Lower lobe of right lung (tissue), 2 donors: ENCODE data around the gene DBH. TPM values are rescaled to one million over a fixed set of nuclear protein-coding genes. Genes with fewer than 3 reads are reported as not detected.
A peak's percentile ranks its signal among the peaks of the same experiment; 100 is the strongest.

ENCODE experiments used
- ATAC-seq, 2 donors: fragments of 200-7000 bp; cut with Tn5 transposase; one replicate each; pipeline ENCODE4 v1.9.1; 2020 to 2022; ENCODE audit warnings: mild to moderate bottlenecking in 2 of 2, moderate library complexity in 2 of 2
- DNase-seq: peaks from one replicate; pipeline ENCODE4 v3.0.0-alpha.2; 2020
- H3K27ac ChIP-seq: fragments of 200-600 bp; one replicate; pipeline ENCODE4 v1.8.0; 2022
- H3K27me3 ChIP-seq: fragments of 200-600 bp; one replicate; pipeline ENCODE4 v1.8.0; 2022; ENCODE audit warnings: low read depth
- H3K36me3 ChIP-seq: fragments of 200-600 bp; one replicate; pipeline ENCODE4 v1.8.0; 2022; ENCODE audit warnings: mild to moderate bottlenecking
- H3K4me1 ChIP-seq: fragments of 200-600 bp; one replicate; pipeline ENCODE4 v1.8.0; 2022
- H3K4me3 ChIP-seq: fragments of 200-600 bp; one replicate; pipeline ENCODE4 v1.8.0; 2022; ENCODE audit warnings: mild to moderate bottlenecking
- H3K9me3 ChIP-seq: fragments of 200-600 bp; one replicate; pipeline ENCODE4 v1.8.0; 2022
- intact Hi-C: fragments of 100-400 bp; cut with DNase I; formaldehyde crosslinking; loops from one replicate; pipeline ENCODE4 v1.11.0; 2022
- total RNA-seq: library from RNA; stranded (reverse); fragmentation: NEBNext Ultra II Directional; extraction: Animal tissue kit (Norgen Biotek cat#: 25700); gene quantifications from one replicate; pipeline ENCODE4 v1.2.1, GENCODE V29; 2021
- TF ChIP-seq, protein P1 (sequence below): fragments of 200-600 bp; IDR thresholded peaks from one replicate; pipeline ENCODE4 v1.8.0; 2022; ENCODE audit warnings: antibody characterized with exemption, mild to moderate bottlenecking
- donor health status: DM: no; HTN: yes; CAD: no; lungs with severe emphysema.

Gene DBH
- total RNA-seq, 1 donor from 2014 or later: not detected

DNA sequence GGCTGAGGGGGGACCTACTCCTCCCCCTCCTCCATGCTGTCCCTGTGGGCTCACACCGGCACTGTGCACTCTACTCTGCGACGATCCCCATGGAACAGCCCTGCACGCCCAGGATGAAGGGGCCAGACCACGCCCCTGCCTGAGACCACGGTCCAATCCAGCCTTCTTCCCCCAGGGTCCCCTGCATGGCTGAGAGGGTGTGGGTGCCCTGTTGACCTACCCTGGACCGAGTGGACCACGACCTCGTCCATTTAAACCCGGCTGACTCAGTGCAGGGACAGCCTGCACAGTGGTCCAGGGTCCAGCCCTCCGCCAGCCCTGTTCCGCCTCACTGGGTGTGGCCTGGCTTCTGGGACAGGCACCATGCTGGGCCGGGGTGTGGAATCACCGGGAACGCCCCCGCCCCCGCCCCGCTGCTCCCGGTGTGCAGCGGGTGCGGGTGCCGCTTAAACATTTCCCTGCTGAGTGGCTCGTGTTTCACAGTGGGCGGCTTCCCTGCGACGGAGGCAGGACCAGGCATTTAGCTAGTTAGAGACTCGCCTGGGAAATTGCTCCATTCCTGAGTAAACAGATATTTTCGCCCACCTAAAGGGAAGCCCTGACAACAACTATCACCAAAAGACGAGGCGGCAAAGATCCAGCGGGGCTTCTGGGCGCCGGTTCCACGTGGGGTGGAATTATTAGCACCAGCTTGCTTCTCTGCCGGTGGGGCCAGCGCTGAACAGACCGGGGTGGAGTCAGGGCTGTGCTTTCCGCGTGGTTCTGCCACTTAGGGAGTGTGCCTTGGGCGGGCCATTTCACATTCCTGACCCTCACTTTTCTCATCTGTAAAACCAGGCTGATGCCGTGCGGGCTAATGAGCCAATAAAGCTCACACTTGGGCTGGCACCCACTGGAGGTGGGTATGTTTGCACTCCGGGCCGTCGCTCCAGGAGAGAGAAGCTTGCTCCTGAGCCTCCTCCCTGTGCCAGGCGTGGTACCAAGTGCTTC lies 22.6 kb downstream of the DBH start:
- H3K4me1 ChIP-seq: peaks cover 17% of the 10 kb centered on the region
- H3K36me3 ChIP-seq: no peaks in the 10 kb centered on the region
- H3K4me3 ChIP-seq: peak overlapping the region; percentile 18
- TF ChIP-seq, protein P1, sequence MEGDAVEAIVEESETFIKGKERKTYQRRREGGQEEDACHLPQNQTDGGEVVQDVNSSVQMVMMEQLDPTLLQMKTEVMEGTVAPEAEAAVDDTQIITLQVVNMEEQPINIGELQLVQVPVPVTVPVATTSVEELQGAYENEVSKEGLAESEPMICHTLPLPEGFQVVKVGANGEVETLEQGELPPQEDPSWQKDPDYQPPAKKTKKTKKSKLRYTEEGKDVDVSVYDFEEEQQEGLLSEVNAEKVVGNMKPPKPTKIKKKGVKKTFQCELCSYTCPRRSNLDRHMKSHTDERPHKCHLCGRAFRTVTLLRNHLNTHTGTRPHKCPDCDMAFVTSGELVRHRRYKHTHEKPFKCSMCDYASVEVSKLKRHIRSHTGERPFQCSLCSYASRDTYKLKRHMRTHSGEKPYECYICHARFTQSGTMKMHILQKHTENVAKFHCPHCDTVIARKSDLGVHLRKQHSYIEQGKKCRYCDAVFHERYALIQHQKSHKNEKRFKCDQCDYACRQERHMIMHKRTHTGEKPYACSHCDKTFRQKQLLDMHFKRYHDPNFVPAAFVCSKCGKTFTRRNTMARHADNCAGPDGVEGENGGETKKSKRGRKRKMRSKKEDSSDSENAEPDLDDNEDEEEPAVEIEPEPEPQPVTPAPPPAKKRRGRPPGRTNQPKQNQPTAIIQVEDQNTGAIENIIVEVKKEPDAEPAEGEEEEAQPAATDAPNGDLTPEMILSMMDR: no peak
- H3K27ac ChIP-seq: peak overlapping the region; percentile 27
- H3K27me3 ChIP-seq: peaks cover 28% of the 10 kb centered on the region
- no peak for DNase-seq
- ATAC-seq: peak; percentile 74 to 89
- no peaks in the 10 kb centered on the region for H3K9me3 ChIP-seq
- intact Hi-C loops: no loop called here

DNA sequence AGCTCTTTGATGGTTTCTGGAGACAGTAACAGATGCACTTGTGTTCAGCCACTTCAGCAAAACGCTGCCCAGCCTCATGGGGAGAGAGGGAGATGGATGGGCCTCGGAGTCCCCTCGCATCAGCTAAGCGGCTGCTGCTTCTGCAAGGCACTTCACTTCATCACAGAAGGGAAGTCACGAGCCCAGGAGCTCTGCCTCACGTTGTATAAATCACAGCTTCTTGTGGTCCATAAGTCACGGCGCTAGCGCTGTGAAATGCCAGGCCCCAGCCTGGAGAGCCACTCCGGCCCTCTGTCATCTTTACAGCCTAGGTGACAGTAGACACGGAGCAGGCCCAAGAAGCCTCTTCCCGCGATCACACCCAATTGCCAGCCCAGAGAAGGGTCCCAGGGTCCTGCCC lies 23.4 kb downstream of the DBH start:
- intact Hi-C loops: no loop called here
- no peaks in the 10 kb centered on the region for H3K9me3 ChIP-seq
- H3K4me3 ChIP-seq: no peak overlapping the region
- ATAC-seq (no peak), DNase-seq (no peak)
- TF ChIP-seq, protein P1: no peak
- H3K27me3 ChIP-seq: peaks cover 28% of the 10 kb centered on the region
- peaks cover 17% of the 10 kb centered on the region for H3K4me1 ChIP-seq
- peak overlapping the region; percentile 27 for H3K27ac ChIP-seq
- no peaks in the 10 kb centered on the region for H3K36me3 ChIP-seq

DNA sequence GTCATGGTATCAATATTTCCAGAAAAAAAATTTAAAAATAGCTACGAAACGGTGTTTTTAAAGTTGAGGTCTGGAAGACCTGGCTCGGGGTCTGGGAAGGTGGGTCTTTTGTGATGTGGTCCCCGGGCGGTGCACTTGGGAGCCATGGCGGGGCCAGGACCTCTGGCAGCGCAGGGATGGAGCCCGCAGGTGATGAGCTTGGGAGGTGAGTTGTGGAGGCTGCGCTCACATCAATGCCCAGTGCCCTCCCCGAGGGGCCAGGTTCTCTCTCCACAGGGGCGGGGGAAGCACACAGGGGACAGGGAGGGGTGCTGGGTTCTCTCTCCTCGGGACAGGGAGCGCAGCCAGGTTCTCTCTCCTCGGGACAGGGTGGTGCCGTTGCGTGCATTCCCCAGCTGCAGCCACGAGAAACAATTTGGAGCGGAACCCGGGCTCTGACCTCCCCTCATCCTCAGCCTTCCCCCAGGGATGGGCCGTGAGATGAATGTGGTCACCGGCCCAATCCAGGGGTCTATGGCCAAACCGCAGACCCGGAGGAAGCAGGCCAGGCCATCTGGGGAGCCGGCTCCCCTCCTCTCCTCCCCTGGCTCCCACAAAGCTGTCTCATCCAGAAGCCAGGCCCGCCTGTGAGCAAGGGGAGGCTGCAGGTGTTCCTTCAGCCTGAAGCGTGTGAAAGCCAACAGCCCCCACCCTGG lies 25.8 kb downstream of the DBH start:
- Histone ChIP-seq H3K36me3 (no peaks in the 10 kb centered on the region), H3K27me3 (peaks cover 5% of the 10 kb centered on the region), H3K9me3 (no peaks in the 10 kb centered on the region), H3K27ac (no peak overlapping the region), H3K4me3 (no peak overlapping the region), H3K4me1 (peaks cover 17% of the 10 kb centered on the region)
- no peak for DNase-seq
- intact Hi-C loops: no loop called here
- TF ChIP-seq, protein P1: no peak
- ATAC-seq: no peak

DNA sequence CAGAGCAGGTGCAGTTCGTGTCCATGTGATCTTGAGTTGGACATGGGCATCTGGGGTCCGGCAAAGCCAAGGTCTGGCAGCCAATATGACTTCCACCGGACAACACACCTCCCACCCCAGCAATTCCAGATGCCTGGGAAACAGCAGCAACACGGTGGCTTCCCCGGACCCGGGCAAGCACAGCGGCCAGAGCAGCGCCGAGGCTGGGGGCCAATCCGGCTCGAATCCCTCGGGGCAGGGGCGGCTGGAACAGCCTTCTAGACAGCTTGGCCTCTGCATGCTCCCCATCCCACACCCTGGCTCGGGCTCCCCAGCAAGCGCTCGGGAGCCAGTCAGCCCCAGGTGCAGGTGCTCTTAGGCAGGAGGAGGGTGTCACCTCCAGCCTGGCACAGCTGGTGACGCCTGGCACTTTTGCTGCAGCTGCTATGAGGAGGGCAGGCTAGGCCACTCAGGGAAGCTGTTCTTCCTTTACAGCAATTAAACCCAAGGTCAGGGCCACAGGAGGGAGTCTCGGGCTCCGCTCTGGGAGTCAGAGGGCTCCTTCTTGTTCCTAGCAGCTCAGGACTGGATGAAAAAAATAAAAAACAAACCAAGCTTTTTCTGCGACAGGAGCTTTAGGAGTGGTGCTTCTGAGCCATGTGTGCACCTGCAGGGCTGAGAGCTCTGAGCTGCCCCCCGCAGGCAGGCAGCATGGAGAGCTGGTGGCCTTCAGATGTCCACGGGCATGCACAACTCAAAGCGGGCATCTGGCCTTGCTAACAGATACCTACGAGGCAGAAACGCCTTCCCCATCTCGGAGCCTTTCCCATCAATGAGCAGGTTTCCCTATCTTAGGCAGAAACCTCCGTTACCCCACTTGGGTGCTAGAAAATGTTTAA lies 28.2 kb downstream of the DBH start:
- no peak overlapping the region for H3K27ac ChIP-seq
- H3K27me3 ChIP-seq: no peaks in the 10 kb centered on the region
- H3K4me1 ChIP-seq: peaks cover 4% of the 10 kb centered on the region
- DNase-seq (no peak), ATAC-seq (no peak)
- intact Hi-C loops: no loop called here
- no peaks in the 10 kb centered on the region for H3K9me3 ChIP-seq
- H3K4me3 ChIP-seq: no peak overlapping the region
- no peaks in the 10 kb centered on the region for H3K36me3 ChIP-seq
- TF ChIP-seq, protein P1: no peak

DNA sequence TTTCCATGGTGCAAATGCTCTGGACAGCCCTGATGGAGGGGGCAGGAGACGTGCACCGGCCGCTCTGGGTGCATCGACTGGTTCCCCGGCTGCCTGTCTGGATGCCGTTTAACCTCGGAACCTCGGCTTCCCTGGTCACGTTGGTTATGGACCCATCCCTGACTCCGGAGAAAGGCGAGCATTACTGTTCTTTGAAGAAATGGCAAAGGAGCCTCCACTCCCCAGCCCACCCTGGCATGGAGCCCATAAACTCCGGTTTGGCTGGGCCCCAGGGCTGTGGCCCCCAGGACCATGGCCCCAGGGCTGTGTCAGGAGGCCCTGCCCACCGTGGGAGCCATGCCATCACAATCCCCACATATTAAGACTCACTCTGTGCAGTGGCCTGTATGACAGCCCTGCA lies 28.9 kb downstream of the DBH start:
- DNase-seq (no peak), ATAC-seq (no peak)
- H3K27ac ChIP-seq: no peak overlapping the region
- H3K27me3 ChIP-seq: no peaks in the 10 kb centered on the region
- no peaks in the 10 kb centered on the region for H3K4me1 ChIP-seq
- no peak overlapping the region for H3K4me3 ChIP-seq
- intact Hi-C loops: no loop called here
- H3K36me3 ChIP-seq: no peaks in the 10 kb centered on the region
- no peaks in the 10 kb centered on the region for H3K9me3 ChIP-seq
- TF ChIP-seq, protein P1: no peak
